GM12875 (cell line): ENCODE measurements around the gene SLC2A1.

Experiments
- H3K4me3 ChIP-seq: one replicate; pipeline ENCODE4 v1.5.1; 2011; ENCODE audit warnings: low read depth, low read length, control low read depth
- TF ChIP-seq, protein P1 (sequence below): IDR thresholded peaks from 2 replicates; pipeline ENCODE4 v1.5.1; 2011; ENCODE audit warnings: low read depth, mild to moderate bottlenecking, control low read depth, inconsistent platforms, low read length, moderate library complexity, borderline replicate concordance; ENCODE audit not compliant: insufficient read depth

SLC2A1 gene

DNA sequence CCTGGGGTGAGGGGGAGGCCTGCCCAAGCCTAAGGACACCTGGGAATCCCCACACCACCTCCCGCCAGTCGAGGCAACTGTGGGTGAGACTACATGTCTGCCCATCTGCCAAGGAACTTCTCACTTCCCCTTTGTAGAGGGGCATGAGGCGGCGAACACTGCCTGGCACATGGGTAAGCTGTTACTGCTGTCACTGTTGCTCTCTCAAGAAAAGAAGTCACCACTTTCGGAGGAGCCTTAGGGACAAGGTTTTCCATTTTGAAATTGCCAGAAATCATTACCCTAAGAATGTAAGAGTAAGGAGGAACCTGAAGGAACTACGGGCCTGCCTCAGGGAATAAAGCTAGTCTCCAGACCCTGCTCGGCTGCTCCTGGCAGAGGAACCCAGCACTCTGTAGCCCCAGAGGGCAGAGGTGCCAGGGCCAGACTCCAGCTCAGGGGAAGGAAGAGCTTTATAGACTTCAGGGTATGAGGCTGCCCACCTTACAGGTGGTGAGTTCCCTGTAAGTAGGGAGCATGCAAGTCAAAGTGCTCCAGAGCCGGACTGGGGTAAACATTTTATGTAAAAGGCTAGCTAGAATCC, 23.3 kb downstream of the SLC2A1 start:
- H3K4me3 ChIP-seq = no peak overlapping the region
- TF ChIP-seq, protein P1, sequence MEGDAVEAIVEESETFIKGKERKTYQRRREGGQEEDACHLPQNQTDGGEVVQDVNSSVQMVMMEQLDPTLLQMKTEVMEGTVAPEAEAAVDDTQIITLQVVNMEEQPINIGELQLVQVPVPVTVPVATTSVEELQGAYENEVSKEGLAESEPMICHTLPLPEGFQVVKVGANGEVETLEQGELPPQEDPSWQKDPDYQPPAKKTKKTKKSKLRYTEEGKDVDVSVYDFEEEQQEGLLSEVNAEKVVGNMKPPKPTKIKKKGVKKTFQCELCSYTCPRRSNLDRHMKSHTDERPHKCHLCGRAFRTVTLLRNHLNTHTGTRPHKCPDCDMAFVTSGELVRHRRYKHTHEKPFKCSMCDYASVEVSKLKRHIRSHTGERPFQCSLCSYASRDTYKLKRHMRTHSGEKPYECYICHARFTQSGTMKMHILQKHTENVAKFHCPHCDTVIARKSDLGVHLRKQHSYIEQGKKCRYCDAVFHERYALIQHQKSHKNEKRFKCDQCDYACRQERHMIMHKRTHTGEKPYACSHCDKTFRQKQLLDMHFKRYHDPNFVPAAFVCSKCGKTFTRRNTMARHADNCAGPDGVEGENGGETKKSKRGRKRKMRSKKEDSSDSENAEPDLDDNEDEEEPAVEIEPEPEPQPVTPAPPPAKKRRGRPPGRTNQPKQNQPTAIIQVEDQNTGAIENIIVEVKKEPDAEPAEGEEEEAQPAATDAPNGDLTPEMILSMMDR = no peak

DNA sequence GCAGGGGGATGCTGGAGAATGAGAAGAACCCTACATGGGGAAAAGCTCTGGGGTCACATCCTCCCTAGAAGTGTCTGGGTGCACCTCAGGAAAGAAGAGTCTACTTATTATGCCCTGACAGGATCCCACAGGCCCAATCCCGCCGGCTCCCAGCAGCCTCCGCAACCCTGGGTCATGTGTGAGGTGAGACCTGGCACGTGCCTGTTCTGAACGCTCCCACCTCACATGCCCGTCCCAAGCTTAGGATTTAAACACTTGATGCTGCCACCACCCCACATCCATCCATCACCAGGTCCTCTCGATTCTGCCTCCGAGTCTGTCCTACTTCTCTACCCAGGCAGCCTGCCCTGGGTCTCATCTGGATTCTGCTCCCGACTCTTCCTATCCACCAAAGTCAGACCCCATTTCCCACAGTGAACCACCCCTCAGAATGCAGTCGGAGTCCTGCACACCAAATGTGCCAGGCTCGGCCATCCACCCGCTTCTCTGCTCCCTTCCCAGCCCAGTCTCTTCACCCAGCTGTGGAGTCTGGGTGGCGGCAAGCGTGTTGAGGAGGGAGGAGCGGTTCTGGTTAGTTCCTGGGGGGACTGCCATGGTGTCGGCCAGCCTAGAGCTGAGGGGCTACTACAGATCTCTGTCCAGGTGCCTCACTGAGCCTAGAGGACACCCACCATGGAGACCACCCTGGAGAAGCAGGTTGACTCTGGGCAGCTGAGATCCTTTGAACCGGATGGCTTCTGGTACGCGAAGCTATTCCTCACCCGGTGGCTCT, 23.9 kb downstream of the SLC2A1 start:
- TF ChIP-seq, protein P1 = no peak

DNA sequence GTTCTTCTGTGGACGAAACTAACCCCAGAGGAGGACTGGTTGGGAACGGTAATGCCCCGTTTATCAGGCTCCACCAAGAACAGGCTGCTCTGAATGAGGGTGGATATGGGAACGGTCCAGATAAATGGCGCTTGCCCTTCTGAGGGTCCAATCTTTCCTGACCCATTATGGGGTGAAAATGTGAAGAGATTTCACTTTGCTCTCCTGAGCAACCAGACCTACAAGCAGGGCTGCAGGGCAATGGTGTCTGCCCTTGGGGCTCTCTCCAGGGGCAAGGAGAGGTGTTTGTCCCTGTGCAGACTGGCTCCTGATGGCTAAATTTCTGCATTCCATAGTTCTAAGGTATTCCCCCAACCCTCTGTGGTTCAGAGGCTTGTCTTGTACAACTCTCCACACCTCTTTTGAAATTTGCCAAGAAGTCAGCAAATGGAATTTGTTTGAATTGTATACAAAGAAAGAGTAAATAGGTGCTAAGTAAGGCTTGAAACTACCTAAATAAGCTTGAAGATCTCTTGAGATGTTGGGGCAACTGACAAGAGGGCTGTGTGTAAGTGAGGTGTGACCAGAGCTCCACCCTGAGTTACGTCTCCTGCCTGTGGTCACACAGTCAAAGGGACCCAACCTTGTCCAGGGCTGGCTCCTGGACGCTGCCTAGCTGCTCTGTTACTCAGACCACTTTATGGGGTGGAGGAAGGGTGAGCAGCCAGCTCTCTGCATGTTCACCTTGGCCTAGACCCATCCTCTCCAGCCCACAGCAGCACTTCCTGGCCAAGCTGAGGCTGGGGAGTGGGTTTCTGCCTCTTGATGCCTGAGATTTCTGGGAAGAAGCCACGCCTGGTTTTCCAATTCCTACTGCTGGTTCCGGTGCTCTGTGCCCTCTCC, 24.8 kb downstream of the SLC2A1 start:
- H3K4me3 ChIP-seq = no peak overlapping the region
- TF ChIP-seq, protein P1 = no peak

More for the DNA sequence above, 23.9 kb downstream of the SLC2A1 start:
- no peak overlapping the region for H3K4me3 ChIP-seq

DNA sequence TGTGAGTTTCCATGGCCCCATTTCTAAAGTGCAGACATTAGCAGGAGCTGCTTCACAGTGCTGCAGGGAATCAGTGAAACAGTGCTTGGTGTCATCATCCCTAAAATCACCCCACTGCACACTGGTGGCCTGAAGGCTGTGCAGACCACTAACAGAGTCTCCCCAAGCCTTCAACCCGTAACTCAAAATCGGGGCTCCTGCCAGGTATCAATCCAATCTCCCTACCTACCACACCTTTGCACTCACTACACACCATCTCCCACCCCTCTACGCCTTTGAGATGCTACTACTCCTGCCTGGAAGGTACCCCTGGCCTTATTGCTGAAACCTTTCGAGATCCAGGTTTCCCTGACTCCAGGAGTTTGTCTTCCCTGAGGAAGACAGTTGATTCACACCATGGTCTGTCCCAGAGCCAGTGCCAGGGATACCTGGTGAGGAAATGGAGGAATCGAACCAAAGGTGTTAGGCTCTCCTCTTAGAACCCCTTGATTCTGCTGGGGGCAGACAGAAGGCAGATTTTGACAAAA, 25.5 kb downstream of the SLC2A1 start:
- no peak overlapping the region for H3K4me3 ChIP-seq
- TF ChIP-seq, protein P1 = no peak

DNA sequence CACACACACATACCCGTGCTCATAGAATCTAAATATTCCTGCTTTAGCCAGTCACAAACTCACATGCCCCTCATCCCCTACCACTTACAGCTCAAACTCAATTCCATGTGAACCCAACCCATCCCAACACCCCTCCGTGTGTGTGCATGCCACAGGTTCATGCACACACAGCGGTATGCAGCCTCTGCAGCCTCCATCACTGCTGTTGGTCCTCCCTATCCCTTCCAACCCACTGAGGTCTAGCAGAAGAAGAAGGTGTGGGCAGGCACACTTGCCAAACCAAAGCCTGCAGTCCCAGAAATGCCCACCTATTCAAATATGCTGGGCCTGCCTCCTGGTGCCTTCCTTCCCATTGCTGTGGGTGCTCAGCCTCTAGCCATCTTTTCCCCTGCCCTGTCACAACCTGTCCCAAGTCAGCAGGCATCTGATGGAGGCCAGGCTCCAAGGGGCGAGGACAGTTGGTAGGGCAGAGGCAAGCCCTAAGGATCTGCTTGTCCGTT, 26.2 kb downstream of the SLC2A1 start:
- TF ChIP-seq, protein P1 = no peak
- H3K4me3 ChIP-seq = no peak overlapping the region

DNA sequence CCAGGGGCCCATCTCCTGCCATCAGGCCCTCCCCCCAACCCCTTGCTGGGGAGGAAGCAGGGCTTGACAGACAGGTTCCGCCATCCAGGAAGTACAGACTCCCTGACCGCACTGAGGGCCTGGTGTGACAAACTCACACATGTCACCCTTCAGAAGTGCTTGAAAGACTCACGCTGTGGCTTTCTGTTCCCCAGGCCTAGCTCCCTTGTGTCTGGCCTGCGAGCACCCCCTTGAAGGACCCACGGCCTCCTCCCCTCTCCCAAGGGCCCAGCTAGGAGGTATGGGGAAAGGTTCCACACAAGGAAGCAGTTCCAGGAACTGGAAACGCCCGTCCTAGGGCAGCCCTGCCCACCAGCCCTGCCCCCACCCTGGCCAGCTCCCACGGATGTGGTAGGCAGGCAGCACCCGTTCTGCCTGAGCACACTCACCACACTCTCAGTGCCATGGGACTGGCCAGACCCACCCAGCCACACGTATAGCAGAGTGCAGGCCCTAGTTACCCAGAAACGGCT, 26.7 kb downstream of the SLC2A1 start:
- TF ChIP-seq, protein P1 = no peak
- H3K4me3 ChIP-seq = peak overlapping the region; percentile 12
